PC-9 (cell line): Measurements from ENCODE around the gene EPHA2. TPM values are rescaled to one million over a fixed set of nuclear protein-coding genes. Genes with fewer than 3 reads are reported as not detected.

Source experiments
- BruUV-seq: library from RNA; stranded (reverse); fragments of 400-500 nt; replicated peaks from 2 replicates; lab custom pipeline; 2021; lab: Mats Ljungman, UMichigan
- CTCF ChIA-PET: fragments of 300-600 bp; sonication (Branson Sonifier 250); formaldehyde crosslinking; loops from one replicate; lab custom pipeline; 2022; ENCODE audit warnings: antibody characterized with exemption; lab: Charles Lee
- POLR2A ChIA-PET: fragments of 300-600 bp; sonication (Branson Sonifier 250); formaldehyde crosslinking; loops from one replicate; lab custom pipeline; 2022; ENCODE audit warnings: antibody characterized with exemption; ENCODE audit not compliant: unreplicated experiment; lab: Charles Lee
- DNase-seq, 2 experiments: peaks; one replicate each; pipeline versions ENCODE4 v3.0.0 to v3.0.0-alpha.2; 2015 to 2022; ENCODE audit warnings: mixed read lengths in 1 of 2
- H2AFZ ChIP-seq: fragments of 200-600 bp; sonication (generic); 2 replicates; pipeline ENCODE4 v1.8.1; 2017; ENCODE audit warnings: antibody characterized with exemption
- H3F3A ChIP-seq: fragments of 200-600 bp; sonication (generic); 2 replicates; pipeline ENCODE4 v1.8.1; 2017; ENCODE audit warnings: antibody characterized with exemption, mild to moderate bottlenecking, low read depth; ENCODE audit not compliant: insufficient read depth
- H3K27ac ChIP-seq: fragments of 200-600 bp; sonication (generic); 2 replicates; pipeline ENCODE4 v1.6.1; 2016; ENCODE audit warnings: mixed run types
- H3K27me3 ChIP-seq: fragments of 200-600 bp; sonication (generic); 2 replicates; pipeline ENCODE4 v1.6.1; 2016; ENCODE audit warnings: low read depth, mixed run types; ENCODE audit not compliant: insufficient read depth
- H3K36me3 ChIP-seq: fragments of 200-600 bp; sonication (generic); 2 replicates; pipeline ENCODE4 v1.6.1; 2016; ENCODE audit warnings: low read depth, mixed run types
- H3K4me1 ChIP-seq: fragments of 200-600 bp; sonication (generic); replicated peaks from 2 replicates; pipeline ENCODE4 v1.6.1; 2016; ENCODE audit warnings: mixed run types; ENCODE audit not compliant: insufficient read depth
- H3K4me2 ChIP-seq: fragments of 200-600 bp; sonication (generic); 2 replicates; pipeline ENCODE4 v1.6.1; 2017; ENCODE audit warnings: mixed run types
- H3K4me3 ChIP-seq: fragments of 200-600 bp; sonication (generic); 2 replicates; pipeline ENCODE4 v1.6.1; 2016; ENCODE audit warnings: mixed run types
- H3K79me2 ChIP-seq: fragments of 200-600 bp; sonication (generic); 2 replicates; pipeline ENCODE4 v1.6.1; 2017; ENCODE audit warnings: low read depth, mixed run types
- H3K9me2 ChIP-seq: fragments of 200-600 bp; sonication (generic); 2 replicates; pipeline ENCODE4 v1.8.1; 2017; ENCODE audit warnings: mild to moderate bottlenecking; ENCODE audit not compliant: insufficient read depth
- H3K9me3 ChIP-seq: fragments of 200-600 bp; sonication (generic); 2 replicates; pipeline ENCODE4 v1.8.1; 2016; ENCODE audit warnings: low read depth; ENCODE audit not compliant: insufficient read depth
- H4K20me1 ChIP-seq: fragments of 200-600 bp; sonication (generic); 2 replicates; pipeline ENCODE4 v1.8.1; 2017; ENCODE audit not compliant: insufficient read depth
- CTCF ChIP-seq: fragments of 200-600 bp; sonication (generic); conservative IDR thresholded peaks from 2 replicates; pipeline ENCODE4 v1.6.1; 2017; ENCODE audit warnings: mixed run types, antibody characterized with exemption, mild to moderate bottlenecking, moderate library complexity
- EZH2 ChIP-seq: fragments of 200-600 bp; sonication (generic); IDR thresholded peaks from 2 replicates; pipeline ENCODE4 v1.8.0; 2017; ENCODE audit warnings: antibody characterized with exemption, low read depth
- intact Hi-C: fragments of 100-400 bp; cut with micrococcal nuclease; formaldehyde crosslinking; loops from one replicate; pipeline ENCODE4 v1.10.0; 2022; ENCODE audit not compliant: unreplicated experiment
- total RNA-seq: library from RNA; stranded (reverse); gene quantifications from 2 replicates; pipeline ENCODE4 v1.2.3, GENCODE V29; 2021

The EPHA2 gene
- total RNA-seq, 1 experiment from 2014 or later: 48.3 TPM

GRCh38 chr1:16172218-16172830, 16.5 kb upstream of the EPHA2 start:
- Histone ChIP-seq H3K9me3 (no peaks in the 10 kb centered on the region), H3K4me3 (no peak overlapping the region), H3K9me2 (no peaks in the 10 kb centered on the region), H3F3A (peaks cover 28% of the 10 kb centered on the region), H3K27me3 (no peaks in the 10 kb centered on the region), H2AFZ (no peak overlapping the region), H4K20me1 (no peaks in the 10 kb centered on the region), H3K4me1 (peaks cover 91% of the 10 kb centered on the region), H3K36me3 (no peaks in the 10 kb centered on the region), H3K27ac (peak overlapping the region; percentile 98), H3K4me2 (peak overlapping the region; percentile 65), H3K79me2 (no peaks in the 10 kb centered on the region; the same call in 1 of the 2 replicates)
- intact Hi-C loops: loop anchor here (5.0 kb wide), 1 partner anchor 370 kb away; no protein-coding TSS in a partner anchor
- BruUV-seq: no TSS peak
- CTCF ChIA-PET: interaction anchor here (0.6 to 1.1 kb wide), 3 partner anchors 17 to 644 kb away, joined by 3 to 4 read pairs (median 4); no protein-coding TSS in a partner anchor
- no peak for TF ChIP-seq EZH2
- no peak for TF ChIP-seq CTCF
- POLR2A ChIA-PET: interaction anchor here (0.6 to 0.7 kb wide), 3 partner anchors 27 to 553 kb away, joined by 3 to 5 read pairs (median 4); no protein-coding TSS in a partner anchor
- DNase-seq: peak in 1 of 2 experiments; percentile 48

GRCh38 chr1:16171314-16172151, 15.7 kb upstream of the EPHA2 start:
- Histone ChIP-seq H3K27ac (peak overlapping the region; percentile 98), H3K36me3 (no peaks in the 10 kb centered on the region), H3K9me2 (no peaks in the 10 kb centered on the region), H3F3A (peaks cover 20% of the 10 kb centered on the region), H3K27me3 (no peaks in the 10 kb centered on the region), H4K20me1 (no peaks in the 10 kb centered on the region), H2AFZ (no peak overlapping the region), H3K4me1 (peaks cover 83% of the 10 kb centered on the region), H3K4me2 (peak overlapping the region; percentile 65), H3K4me3 (no peak overlapping the region), H3K9me3 (no peaks in the 10 kb centered on the region), H3K79me2 (peaks cover 7% of the 10 kb centered on the region; the same call in 1 of the 2 replicates)
- no peak for DNase-seq
- no peak for TF ChIP-seq CTCF
- no peak for TF ChIP-seq EZH2
- no TSS peak for BruUV-seq
- intact Hi-C loops: loop anchor here (5.0 kb wide), 1 partner anchor 369 kb away; no protein-coding TSS in a partner anchor
- ChIA-PET CTCF (interaction anchor here (1.1 kb wide), 1 partner anchor 17 kb away, joined by 4 read pairs; no protein-coding TSS in a partner anchor), POLR2A (interaction anchor here (0.7 kb wide), 1 partner anchor 105 kb away, joined by 6 read pairs; no protein-coding TSS in a partner anchor)

- Histone ChIP-seq H3K9me3 (no peaks in the 10 kb centered on the region), H4K20me1 (no peaks in the 10 kb centered on the region), H3K4me1 (peaks cover 74% of the 10 kb centered on the region), H3K9me2 (no peaks in the 10 kb centered on the region), H3F3A (peaks cover 15% of the 10 kb centered on the region; the same call in 1 of the 2 replicates), H3K27ac (no peak overlapping the region), H3K27me3 (no peaks in the 10 kb centered on the region), H3K4me3 (no peak overlapping the region), H3K79me2 (peaks cover 8% of the 10 kb centered on the region; the same call in 1 of the 2 replicates), H3K4me2 (no peak overlapping the region), H3K36me3 (no peaks in the 10 kb centered on the region), H2AFZ (no peak overlapping the region)
- ChIA-PET POLR2A (no interaction called here), CTCF (no interaction called here)
- intact Hi-C loops: loop anchor here (5.0 kb wide), 1 partner anchor 368 kb away; no protein-coding TSS in a partner anchor
- no TSS peak for BruUV-seq
- TF ChIP-seq EZH2 (no peak), CTCF (no peak)
- no peak for DNase-seq
These were observed 14.4 kb upstream of the EPHA2 start for GRCh38 chr1:16170283-16170673.
